ENCODE data around the gene GRID2. TPM values are rescaled to one million over a fixed set of nuclear protein-coding genes. Genes with fewer than 3 reads are reported as not detected.

The GRID2 gene
- total RNA-seq, 1 donor from 2014 or later: 1.4 TPM

DNA sequence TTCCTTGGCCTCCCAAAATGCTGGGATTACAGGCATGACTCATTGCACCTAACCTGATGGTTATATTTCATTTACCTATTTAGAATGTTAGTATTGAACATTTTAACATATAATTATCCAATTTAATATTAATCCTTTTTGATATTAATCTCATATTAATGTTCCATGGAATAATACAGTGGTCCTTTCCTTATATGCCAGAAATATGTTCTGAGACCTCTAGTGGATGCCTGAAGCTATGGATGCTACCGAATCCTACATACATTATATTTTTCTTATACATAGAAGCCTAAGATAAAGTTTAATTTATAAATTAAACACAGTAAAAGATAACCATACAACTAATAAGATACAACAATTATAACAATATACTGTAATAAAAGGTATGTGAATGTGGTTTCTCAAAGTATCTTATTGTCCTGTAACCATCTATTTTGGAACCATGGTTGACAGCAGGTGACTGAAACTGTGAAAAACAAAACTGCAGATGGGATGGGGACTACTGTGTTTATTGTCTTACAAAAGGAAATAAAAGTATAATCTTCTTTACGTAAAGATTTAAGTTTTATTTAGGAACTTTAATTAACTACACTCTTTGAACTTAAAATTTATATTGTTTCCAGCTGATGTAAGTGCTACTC lies 431.4 kb downstream of the GRID2 start:
- DNase-seq: no peak

DNA sequence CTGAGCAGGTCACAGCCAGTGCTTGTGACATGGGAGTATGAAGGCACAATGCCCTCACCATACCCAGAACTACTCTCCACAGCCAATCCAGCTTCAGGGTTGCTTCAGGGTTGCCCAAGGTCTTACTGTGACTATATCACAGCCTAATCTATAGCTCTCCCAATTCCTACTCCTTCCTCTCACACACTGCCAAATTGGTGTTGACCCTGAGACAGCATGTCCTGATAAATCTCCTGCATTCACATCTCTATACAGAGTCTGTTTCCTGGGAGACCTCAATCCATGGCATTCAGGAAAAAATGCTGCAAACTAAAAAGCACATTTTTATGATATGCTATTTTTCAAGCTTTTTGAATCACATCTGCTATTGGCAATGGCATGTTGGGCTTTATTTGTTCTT lies 456.7 kb downstream of the GRID2 start:
- DNase-seq: no peak

DNA sequence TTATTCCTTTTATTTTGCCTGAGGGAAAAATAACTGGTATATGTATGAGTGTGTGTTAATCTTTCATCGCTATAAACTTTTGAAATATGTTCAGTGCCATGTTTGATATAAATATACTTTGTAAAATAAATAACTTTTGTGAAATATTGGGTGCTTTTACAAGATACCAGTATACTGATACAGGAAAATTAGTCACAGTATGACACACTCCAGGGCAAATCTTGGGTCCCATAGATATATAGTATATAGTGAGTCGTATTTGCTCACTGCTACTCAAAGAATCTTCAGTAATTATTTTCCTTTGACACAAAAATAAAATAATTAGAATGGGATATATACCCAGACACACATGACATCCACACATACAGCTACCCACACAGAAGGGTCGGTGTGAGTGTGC lies 472.3 kb downstream of the GRID2 start:
- no peak for DNase-seq

DNA sequence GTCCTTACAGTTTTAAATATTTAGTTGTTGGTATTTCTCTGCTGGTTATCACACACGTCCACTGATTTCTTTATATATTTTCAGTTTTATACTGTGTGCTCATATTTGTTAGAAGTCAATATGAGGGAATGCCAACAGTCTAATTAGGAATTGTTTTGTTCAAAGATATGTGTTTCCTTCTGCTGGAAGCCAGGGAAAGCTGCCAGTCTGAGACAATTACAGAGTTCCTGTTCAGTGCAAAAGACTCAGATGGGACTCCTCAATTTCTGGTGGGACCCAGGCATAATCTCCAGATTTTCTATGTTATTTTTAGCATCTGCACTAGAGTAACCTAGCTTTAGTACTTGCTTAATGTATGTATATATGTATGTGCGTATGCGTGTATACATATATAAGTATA lies 486.0 kb downstream of the GRID2 start:
- no peak for DNase-seq

DNA sequence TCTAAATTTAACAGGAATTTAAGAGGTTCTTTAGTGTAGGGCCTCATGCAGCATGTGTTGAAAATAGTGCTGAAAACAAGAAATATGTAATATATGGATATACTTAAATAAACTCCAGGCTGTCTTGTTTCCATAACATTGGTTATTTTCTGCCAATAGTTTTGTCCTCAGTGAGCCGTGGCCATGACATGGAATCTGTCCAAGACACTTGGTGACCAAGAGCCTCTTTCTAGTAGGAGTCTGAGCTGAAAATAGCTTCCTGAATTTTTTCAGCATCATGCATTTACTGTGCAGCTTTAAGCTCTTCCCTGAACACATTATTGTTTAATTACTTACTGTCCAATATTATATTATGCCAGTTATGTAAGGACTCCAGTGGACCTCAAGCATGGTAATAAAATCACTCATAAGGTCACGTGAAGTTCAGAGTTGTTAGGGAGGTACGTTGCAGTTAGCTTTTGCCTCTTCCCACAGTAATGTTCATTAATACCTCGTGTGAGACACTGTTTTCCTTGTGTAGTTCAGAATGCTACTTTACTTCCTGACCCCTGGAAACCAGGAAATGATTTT lies 488.2 kb downstream of the GRID2 start:
- peak; percentile 67 for DNase-seq

DNA sequence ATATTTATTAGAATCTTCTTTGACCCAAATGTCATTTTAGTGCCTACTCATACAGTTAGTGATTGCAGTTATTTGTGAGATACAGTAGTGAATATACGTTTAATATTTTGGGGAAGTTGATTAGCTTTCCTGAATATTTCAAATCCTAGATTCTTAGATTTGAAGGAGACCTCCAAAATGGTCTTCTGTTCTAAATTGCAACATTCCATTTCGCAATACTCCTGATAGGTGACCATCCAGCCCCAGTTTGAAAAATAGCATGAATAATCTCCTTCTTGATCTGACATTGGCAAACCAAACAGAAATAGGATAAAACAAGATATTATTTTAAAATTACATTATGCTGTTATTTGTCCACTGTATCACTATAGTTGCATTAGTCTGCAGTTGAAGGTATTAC lies 505.6 kb downstream of the GRID2 start:
- DNase-seq: no peak

DNA sequence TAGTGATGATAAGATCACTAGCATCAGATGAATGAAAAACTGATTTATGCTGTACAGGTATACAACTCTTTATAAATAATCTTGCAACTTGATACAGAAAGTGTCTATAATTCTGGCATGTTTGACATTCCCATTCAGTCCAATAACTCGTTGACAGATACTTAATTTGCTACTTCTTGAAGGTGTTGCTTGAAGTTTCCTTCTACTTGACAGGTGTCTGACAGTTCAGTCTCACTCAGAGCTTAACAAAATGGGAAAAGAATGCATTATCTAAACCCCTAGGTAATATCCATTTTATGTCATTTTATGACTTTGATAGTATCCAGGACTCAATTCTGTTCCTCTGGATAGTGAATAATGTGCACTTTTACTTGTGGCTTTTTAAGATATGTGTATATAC lies 508.9 kb downstream of the GRID2 start:
- DNase-seq: no peak

DNA sequence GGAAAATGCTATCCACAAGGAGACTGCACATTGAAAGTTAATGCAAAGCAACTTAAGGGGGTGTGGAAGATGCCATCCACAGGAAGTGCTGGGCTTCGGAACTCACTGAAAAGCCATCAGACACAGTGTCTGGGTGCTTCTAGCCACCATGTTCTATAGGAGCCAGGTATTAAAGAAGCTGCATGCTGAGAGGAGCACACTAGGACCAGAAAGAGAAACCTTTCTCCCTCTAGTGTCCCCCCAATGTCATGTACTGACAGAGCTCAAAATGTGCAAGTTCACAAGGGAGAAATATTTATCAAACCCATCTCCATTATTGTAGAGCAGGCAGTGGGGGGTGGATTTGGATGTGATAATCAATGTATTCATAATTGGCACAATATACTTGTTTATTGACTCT lies 510.9 kb downstream of the GRID2 start:
- no peak for DNase-seq

DNA sequence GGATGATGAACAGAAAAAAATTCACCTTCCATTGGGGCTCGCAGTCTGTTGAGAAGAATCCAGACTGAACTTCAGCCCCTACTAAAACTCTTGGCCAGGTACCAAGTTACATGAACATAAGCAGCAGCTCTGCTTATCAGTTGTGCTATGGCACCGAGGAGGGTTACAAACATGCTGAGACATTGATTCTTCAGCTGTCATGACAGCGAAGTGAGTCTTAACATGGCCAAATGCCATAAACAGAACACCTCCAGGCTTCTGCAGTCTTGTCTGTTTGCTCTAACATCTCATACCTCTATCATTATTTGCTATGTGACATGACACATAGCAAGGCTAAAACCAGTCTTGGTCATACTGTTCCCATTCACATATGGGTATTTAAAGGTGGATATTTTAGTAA lies 521.5 kb downstream of the GRID2 start:
- peak; percentile 1 for DNase-seq

DNA sequence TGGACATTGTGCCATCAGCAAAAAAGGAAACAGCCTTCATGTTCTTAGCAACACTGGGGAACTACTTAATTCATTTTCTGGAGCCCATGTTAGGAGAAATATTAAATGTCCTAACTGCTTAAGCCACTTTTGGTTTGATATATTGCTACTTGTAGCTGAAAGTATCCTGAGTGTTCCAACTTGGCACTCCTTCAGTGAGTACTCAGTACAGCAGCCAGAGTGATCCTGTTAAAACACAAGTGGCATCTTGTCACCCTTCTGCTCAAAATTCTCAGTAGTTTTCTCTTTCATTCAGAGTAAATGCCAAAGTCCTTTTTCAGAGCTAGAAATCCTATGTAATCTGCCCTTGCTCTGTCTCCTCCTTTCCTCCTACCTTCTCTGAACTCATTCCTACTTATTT lies 522.0 kb downstream of the GRID2 start:
- no peak for DNase-seq

DNA sequence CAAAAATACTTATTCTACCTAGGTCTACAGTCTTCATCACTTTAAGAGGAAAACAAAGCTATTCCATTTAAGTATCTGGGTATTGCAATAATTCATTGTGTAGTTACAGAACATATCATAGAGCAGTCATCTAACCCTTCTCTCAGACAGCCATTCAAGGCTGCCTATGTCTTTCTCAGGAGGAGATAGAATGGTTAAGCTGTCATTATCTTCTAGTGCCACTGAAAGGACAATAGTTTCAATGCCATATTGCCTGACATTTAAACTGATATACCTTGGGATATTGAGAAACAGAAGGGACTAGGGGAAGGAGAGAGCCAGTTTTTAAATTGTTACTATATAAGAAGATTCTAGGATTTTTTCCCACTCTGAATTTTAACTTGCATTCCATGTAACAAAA lies 527.0 kb downstream of the GRID2 start:
- DNase-seq: no peak

DNA sequence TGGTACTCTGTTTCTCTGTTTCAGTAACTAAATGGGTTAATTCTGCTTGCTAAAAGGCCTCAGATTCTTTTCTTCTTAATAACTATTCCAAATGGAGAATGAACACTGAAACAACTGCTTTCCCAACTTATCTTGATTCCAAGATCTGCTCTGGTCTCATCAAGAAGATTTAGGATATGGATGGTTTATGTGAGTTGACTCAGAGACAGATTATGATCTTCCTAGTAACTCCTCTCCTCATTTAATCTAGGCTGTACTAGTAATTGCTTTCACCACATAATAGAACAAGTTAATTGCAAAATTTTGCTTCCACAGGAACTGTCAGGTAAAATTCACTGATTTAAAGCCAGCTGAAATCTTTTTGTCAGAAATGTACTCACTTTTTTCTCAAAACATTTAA lies 537.1 kb downstream of the GRID2 start:
- DNase-seq: no peak

DNA sequence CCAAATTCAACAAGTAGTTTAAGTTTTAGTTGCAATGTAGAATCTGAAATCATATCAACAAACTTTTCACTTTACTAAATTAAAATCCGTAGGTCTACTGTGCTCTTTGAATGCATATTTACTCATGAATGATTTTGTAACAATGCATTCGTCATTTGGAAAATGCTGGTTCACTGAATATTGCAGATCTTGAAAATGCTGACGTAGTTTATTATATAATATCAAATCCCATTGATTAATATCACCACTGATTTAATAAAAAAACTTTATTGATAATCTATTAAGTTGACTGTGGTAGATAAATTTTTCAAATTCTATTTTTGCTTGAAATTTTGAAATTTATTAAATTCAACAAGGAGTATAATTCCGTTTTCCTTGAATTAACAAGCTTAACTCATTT lies 540.0 kb downstream of the GRID2 start:
- DNase-seq: no peak

DNA sequence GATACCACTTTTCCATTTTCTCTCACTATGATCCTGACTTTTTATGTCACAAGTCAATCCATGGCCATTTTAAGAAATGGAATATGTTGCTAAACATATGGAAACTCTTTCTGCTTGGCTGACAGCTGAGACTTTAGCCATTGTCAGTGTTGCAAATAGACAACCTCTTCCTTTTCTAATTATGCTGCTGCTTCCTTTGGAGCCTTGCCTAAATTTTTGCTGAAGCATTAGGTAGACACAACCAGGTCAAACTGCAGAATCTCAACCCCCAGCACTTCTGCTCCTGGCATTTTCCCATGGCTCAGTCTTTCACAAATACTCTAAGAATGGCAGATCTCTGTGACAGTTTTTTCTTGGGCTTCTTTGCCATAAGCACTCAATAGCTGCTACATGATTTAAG lies 543.3 kb downstream of the GRID2 start:
- DNase-seq: no peak

DNA sequence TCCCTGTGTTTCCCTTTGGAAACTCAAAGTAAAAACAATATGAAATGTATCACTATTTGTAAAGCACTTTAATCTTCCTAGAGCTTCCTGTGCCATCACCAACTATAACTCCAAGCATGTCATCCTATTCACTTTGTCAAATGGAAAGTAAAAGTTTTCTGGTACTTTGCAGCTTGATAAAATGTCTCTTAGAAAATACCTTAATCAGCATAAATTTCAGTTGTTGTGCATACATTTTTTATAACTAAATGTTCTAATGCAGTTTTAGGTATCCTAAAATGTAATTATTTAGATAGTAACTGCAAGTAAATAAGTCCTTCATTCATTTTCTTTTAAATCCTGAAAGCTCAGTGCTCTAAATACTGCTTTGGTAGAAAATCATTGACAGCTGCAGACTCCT lies 558.7 kb downstream of the GRID2 start:
- DNase-seq: no peak

DNA sequence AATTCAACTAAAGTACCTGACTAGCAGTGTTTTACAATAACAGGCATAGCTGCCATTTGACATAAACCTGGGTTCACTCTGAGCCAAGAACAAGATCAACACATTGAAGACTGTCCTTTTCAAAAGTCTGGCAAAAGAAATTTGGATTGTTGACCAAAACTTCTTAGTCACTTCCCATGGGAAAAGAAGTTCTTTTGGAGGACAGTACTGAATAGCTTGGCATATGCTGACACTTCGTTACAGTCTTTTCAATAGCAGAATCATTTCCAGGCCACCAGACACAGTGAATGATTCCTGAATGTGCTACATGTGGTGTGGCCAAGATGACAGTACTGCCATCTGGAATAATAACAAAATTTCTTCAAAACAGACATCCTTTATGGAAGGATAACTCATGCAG lies 560.3 kb downstream of the GRID2 start:
- DNase-seq: peak; percentile 20

DNA sequence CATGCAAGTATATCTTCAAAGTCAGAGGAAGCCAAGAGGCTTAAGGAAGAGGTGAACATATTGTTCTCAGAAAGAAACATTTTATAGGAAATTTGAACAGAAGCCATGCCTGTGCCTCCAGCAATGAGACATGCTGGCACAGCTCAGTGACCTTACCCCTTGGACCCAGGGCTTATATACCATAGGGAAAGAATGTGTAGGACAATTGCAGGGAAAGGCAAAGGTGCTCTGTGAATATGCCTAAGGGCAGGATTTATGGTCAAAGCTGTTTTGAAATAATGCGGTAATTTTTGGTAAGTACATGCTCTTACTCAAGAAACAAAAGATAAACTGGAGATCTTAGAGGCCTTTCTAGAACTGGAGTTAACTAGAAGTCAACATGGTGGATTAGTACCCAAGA lies 568.8 kb downstream of the GRID2 start:
- no peak for DNase-seq

DNA sequence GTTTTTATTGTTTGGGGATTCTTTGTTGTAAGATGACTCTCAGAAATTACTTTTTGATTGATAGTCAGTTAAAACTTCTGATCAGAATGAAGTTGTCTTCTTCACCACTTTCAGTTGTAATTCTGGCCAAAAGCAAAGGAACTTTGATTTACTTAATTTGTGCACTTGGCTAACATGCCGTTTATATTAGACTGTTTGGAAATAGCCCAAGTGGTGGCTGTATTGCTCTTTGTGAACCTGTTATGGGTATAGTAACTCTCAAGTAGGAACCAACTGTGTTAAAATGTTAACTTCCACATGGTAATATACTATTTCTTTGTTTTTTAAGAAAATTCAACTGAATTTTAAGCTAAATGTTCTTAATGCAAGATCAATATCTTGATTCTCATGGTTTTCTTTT lies 581.9 kb downstream of the GRID2 start:
- DNase-seq: no peak

DNA sequence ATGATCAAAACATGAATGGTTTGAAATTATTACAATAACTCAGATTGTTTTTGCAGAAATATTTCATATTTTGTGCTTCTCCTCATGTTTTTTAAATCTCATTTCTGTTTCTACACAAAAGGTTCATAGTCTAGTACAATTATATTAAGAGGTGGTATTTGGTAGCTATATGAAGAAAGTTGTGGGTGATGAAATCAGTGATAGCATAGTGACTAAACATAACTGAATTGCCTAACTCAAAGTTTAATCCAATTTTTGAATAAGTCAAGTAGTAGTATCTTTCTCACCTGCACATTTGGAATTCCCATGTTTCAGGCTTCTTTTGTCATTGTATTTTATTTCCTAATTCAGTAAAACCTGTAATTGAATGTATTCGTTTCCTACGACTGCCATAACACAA lies 648.7 kb downstream of the GRID2 start:
- DNase-seq: no peak

DNA sequence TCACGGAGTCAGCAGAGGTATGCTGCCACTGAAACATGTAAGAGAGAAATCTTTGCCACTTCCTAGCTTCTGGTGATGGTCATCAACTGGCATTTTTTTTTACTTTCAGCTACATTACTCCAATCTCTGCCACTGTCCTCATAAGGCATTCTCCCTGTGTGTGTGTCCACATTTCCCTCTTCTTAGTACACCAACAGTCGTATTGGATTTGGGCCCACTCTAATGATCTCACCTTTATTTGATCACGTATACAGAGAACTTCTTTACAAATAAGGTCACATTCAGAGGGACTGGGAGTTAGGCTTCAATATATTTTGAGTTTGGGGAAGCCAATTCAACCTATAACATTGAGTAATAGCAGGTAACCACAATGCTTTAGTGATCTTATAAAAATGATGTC lies 649.1 kb downstream of the GRID2 start:
- no peak for DNase-seq

DNA sequence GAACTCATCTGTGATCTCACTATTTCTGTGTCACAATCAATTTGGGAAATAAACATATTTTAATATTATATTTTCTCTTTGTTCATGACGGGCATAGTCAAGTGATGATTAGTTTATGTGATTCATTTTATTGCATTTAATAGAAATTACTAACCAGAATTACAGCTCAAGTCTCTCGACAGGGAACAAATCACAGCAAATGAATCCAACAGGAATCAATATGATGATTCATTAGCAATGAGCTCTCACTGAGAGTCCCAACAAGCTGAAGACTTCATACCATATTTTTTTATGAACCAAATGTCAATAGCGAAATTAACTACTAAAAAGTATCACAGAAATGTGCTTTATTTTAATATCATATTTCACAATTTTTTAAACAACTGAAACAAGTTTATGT lies 649.7 kb downstream of the GRID2 start:
- no peak for DNase-seq

DNA sequence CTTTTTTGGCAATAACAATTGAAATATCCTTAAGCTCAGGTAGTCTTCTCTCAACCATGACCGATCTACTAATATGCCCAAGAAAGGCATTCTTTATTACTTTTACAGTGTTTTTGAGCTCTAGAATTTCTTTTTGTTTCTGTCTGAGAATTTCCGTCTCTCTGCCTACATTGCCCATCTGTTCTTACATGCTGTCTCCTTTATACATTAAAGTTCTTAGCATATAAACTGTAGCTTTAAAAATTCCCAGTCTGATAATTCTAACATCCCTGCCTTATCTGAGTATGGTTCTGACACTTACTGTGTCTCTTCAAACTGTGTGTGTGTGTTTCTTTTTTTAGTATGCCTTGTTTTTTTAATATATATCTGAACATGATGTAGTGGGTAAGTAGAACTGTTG lies 658.1 kb downstream of the GRID2 start:
- no peak for DNase-seq

DNA sequence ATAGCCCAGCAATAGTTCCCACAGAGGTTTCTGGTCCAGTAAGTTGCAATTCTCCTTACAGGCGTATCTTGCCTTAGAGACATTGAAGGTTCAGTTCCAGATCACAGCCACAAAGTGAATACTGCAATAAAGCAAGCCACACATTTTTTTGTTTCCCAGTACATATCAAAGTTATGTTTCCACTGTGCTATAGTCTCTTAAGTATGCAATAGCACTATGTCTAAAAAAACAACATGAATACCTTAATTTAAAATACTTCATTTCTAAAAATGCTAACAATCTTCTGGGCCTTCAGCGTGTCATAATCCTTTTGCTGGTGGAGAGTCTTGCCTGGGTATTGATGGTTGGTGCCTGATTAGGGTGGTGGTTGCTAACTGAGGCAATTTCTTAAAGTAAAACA lies 659.1 kb downstream of the GRID2 start:
- DNase-seq: no peak

DNA sequence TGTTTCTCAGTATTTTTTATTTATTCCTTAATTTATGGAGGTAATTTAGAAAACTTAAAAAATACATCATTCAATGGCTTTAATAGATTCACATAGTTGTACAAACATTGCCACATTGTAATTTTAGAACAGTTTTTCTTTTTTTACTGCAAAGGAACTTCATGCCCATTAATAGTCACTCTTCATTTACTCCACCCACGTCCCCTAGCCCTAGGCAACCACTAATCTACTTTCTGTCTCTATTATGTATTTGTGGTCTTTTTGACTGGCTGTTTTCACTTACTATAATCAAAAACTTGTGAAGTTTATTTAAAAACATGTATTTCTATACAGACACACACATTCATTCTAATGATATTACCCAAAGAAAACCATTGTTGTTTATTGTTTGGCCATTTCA lies 664.8 kb downstream of the GRID2 start:
- DNase-seq: no peak

DNA sequence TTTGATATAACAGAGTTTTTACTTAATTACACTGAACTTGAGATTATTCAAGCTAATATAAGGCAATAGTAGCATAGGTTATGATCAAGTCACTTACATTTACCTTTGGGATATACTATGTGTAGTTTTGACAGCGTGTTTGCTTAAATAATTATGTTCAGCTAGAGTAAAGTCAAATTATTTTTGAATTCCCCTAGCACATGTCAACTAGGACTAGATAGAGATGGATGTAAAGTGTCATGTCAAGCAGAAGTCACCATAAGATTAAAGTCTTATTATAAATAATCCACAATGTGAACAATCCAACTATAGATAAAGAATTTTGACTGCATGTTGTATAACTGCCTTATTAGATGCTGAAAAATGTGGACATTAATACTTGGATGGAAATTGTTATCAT lies 665.2 kb downstream of the GRID2 start:
- no peak for DNase-seq
